Pancreas (tissue), 10 donors: ENCODE data around the gene PHKG1. TPM values are rescaled to one million over a fixed set of nuclear protein-coding genes. Genes with fewer than 3 reads are reported as not detected.
A peak's percentile ranks its signal among the peaks of the same experiment; 100 is the strongest.
"Not testable (repeated sequence)": the region's sequence is repeated elsewhere in the genome, so short reads cannot be mapped to it uniquely, and the experiment has no call there.

ENCODE experiments used
- ATAC-seq, 4 donors: fragments of 200-7000 bp; cut with Tn5 transposase; one replicate each; pipeline versions ENCODE4 v1.8.0 to v1.9.1; 2020; ENCODE audit warnings: mild to moderate bottlenecking in 4 of 4, moderate library complexity in 4 of 4
- DNase-seq, 6 donors: peaks; one replicate each; pipeline ENCODE4 v3.0.0-alpha.2; 2020
- FAIRE-seq: peaks from 2 replicates; lab custom pipeline; 2012; peaks lifted over from hg19 to GRCh38; lab: Jason Lieb, UNC
- H3K27ac ChIP-seq, 4 donors: fragments of 200-600 bp; sonication (generic); 1 replicate in 3 of 4; 2 replicates in 1 of 4; pipeline versions ENCODE4 v1.5.0 to v1.8.0; 2020
- H3K27me3 ChIP-seq, 4 donors: fragments of 200-600 bp; one replicate each; pipeline ENCODE4 v1.8.0; 2021
- H3K36me3 ChIP-seq, 3 donors: fragments of 200-600 bp; sonication (generic) in 1 of 3; one replicate each; pipeline versions ENCODE4 v1.5.0 to v1.8.0; 2020 to 2021
- H3K4me1 ChIP-seq, 3 donors: fragments of 200-600 bp; one replicate each; pipeline ENCODE4 v1.8.0; 2021
- H3K4me3 ChIP-seq, 4 donors: fragments of 200-600 bp; sonication (generic) in 2 of 4; one replicate each; pipeline versions ENCODE4 v1.5.0 to v1.8.0; 2020 to 2021
- H3K9me3 ChIP-seq, 4 donors: fragments of 200-600 bp; one replicate each; pipeline ENCODE4 v1.8.0; 2021
- CTCF ChIP-seq, 4 donors: fragments of 200-600 bp; sonication (generic) in 3 of 4; IDR thresholded peaks; one replicate each; pipeline versions ENCODE4 v1.5.0 to v1.8.0; 2021; ENCODE audit warnings: antibody characterized with exemption in 4 of 4
- whole genome bisulfite sequencing, 2 donors: extraction: QIAGEN DNeasy Blood & Tissue Kit; methylation state at CpG; one replicate each; pipeline ENCODE4 v1.1.7; 2013; 5-methylcytosine and 5-hydroxymethylcytosine counted together
- intact Hi-C, 3 donors: fragments of 100-400 bp; cut with DNase I; formaldehyde crosslinking; loops; one replicate each; pipeline versions ENCODE4 v1.11.1 to v1.14.2; 2022
- polyA plus RNA-seq, 2 donors: library from polyadenylated mRNA; stranded (reverse); fragments of 200-250 nt; gene quantifications; one replicate each; pipeline ENCODE4 v1.2.3, GENCODE V29; 2013
- total RNA-seq, 6 donors: library from RNA; stranded (reverse); fragmentation: NEBNext Ultra II Directional in 4 of 6; extraction: Animal tissue kit (Norgen Biotek cat#: 25700) in 4 of 6; gene quantifications; one replicate each; pipeline versions ENCODE4 v1.2.1 to v1.2.4, GENCODE V29; 2021 to 2023
- donor health status: healthy with polysubstance abuse.
- donor health status: DM: no; HTN: no; CAD: no; lungs with moderate emphysema.
- donor health status: DM: no; HTN: no; CAD: no.
- donor health status: control.
- donor health status: control.
- donor health status: Bipolar disorder and iron deficiency.
- donor health status: DM: yes; HTN: yes; CAD: no.
- donor health status: DM: no; HTN: no; CAD: no.
- donor health status: DM: no; HTN: no; CAD: no.
- donor health status: DM: yes; HTN: yes; CAD: no.

Gene PHKG1
- total and polyA plus RNA-seq, 8 donors: 0.16 to 1.6 (median 0.61) TPM

- Histone ChIP-seq H3K27me3 (no peaks in the 10 kb centered on the region), H3K4me3 (peak within 1 kb of the TSS; percentile 72 to 91 (median 74)), H3K4me1 (peaks cover 0 to 9% (median 0%) of the 10 kb centered on the region in 3 donors), H3K9me3 (no peaks in the 10 kb centered on the region), H3K27ac (peak within 1 kb of the TSS; percentile 83 to 93 (median 88)), H3K36me3 (peaks cover 0 to 29% (median 5%) of the 10 kb centered on the region in 3 donors)
- WGBS, 2 donors: 1% methylated on average over 57 of the region's 57 CpGs
- peak; percentile 72 for FAIRE-seq
- DNase-seq: peak; percentile 88 to 98 (median 96)
- no peak for TF ChIP-seq CTCF (IDR thresholded peaks at IDR 0.05)
- intact Hi-C loops: no loop called here
- peak; percentile 98 to 100 (median 99) for ATAC-seq
Observed at GRCh38 chr7:56106108-56107073, 13.6 kb upstream of the PHKG1 start, which contains the start of gene CHCHD2. Gene CHCHD2 (minus strand): TSS chr7:56106476. CDS start chr7:56106413, 63 bp downstream.

GRCh38 chr7:56105508-56105907, 12.8 kb upstream of the PHKG1 start:
- TF ChIP-seq CTCF (IDR thresholded peaks at IDR 0.05): no peak
- Histone ChIP-seq H3K9me3 (no peaks in the 10 kb centered on the region), H3K4me3 (peak overlapping the region; percentile 72 to 91 (median 74)), H3K27me3 (no peaks in the 10 kb centered on the region), H3K36me3 (peaks cover 0 to 38% (median 8%) of the 10 kb centered on the region in 3 donors), H3K27ac (peak overlapping the region; percentile 83 to 93 (median 88)), H3K4me1 (peaks cover 0 to 9% (median 0%) of the 10 kb centered on the region in 3 donors)
- FAIRE-seq: no peak
- peak in 4 of 6 donors; percentile 12 to 48 (median 39) for DNase-seq
- WGBS, 2 donors: 6 to 8% methylated on average over 6 of the region's 6 CpGs
- peak; percentile 58 to 82 (median 72) for ATAC-seq
- intact Hi-C loops: no loop called here

GRCh38 chr7:56104138-56104537, 11.4 kb upstream of the PHKG1 start:
- H3K27me3 ChIP-seq, H3K27ac ChIP-seq, H3K4me3 ChIP-seq, H3K9me3 ChIP-seq, ATAC-seq, FAIRE-seq, intact Hi-C loops, H3K4me1 ChIP-seq: not testable (repeated sequence)
- peak in 2 of 6 donors; percentile 12 to 30 for DNase-seq
- 89 to 91% methylated on average over 9 of the region's 9 CpGs for WGBS, 2 donors
- peaks cover 0 to 48% (median 8%) of the 10 kb centered on the region in 3 donors for H3K36me3 ChIP-seq

GRCh38 chr7:56099653-56100052, 6.9 kb upstream of the PHKG1 start:
- intact Hi-C loops: no loop called here
- 91 to 95% methylated on average over 3 of the region's 3 CpGs for WGBS, 2 donors
- Histone ChIP-seq H3K4me3 (no peak overlapping the region), H3K4me1 (peaks cover 0 to 9% (median 4%) of the 10 kb centered on the region in 3 donors), H3K36me3 (peaks cover 0 to 48% (median 8%) of the 10 kb centered on the region in 3 donors), H3K27ac (no peak overlapping the region), H3K9me3 (no peaks in the 10 kb centered on the region), H3K27me3 (no peaks in the 10 kb centered on the region)
- ATAC-seq: no peak
- FAIRE-seq: no peak
- peak in 1 of 6 donors; percentile 7 for DNase-seq
- TF ChIP-seq CTCF (IDR thresholded peaks at IDR 0.05): no peak

GRCh38 chr7:56098187-56099008, 5.6 kb upstream of the PHKG1 start:
- WGBS, 2 donors: 86 to 88% methylated on average over 8 of the region's 8 CpGs
- H3K27ac ChIP-seq: peak overlapping the region in 2 of 4 donors; percentile 62 to 71
- intact Hi-C loops: not testable (repeated sequence)

More at GRCh38 chr7:56098187-56099008, 5.6 kb upstream of the PHKG1 start:
- not testable (repeated sequence) for H3K9me3 ChIP-seq, H3K27me3 ChIP-seq, FAIRE-seq, H3K4me1 ChIP-seq, H3K4me3 ChIP-seq
- ATAC-seq (peak in 1 of 4 donors; percentile 5), DNase-seq (peak in 2 of 6 donors; percentile 6 to 7)
- H3K36me3 ChIP-seq: peaks cover 0 to 39% (median 3%) of the 10 kb centered on the region in 3 donors
